HEK293 (cell line): ENCODE measurements around the gene PCSK6.

Source experiments
- CTCF ChIA-PET: fragments of 350-600 bp; formaldehyde crosslinking; extraction: SDS; loops from one replicate; lab custom pipeline; 2021; ENCODE audit warnings: antibody characterized with exemption; lab: Yijun Ruan, JAX
- POLR2A ChIA-PET: fragments of 300-600 bp; formaldehyde crosslinking; extraction: SDS; loops from one replicate; lab custom pipeline; 2020; ENCODE audit warnings: antibody characterized with exemption, inconsistent platforms; lab: Yijun Ruan, JAX
- H3K27ac ChIP-seq: fragments of 200-500 bp; sonication (Bioruptor generic); 2 replicates; pipeline ENCODE4 v1.5.1; 2014; ENCODE audit warnings: low read depth, low read length, control low read depth, inconsistent platforms; ENCODE audit errors: extremely low read depth
- H3K36me3 ChIP-seq, 2 experiments: fragments of 200-500 bp in 1 of 2; sonication (Bioruptor generic) in 1 of 2; 1 replicate in 1 of 2; 2 replicates in 1 of 2; pipeline ENCODE4 v1.5.1; 2014 to 2017; ENCODE audit warnings: inconsistent platforms in 2 of 2, low read length in 2 of 2; ENCODE audit not compliant: control insufficient read depth in 2 of 2, insufficient read depth in 1 of 2
- H3K4me1 ChIP-seq: fragments of 200-500 bp; sonication (Bioruptor generic); 2 replicates; pipeline ENCODE4 v1.5.1; 2014; ENCODE audit warnings: mild to moderate bottlenecking, low read length, inconsistent platforms; ENCODE audit not compliant: control insufficient read depth, insufficient read depth
- H3K4me3 ChIP-seq: 2 replicates; pipeline ENCODE4 v1.5.1; 2011; ENCODE audit warnings: low read depth, mild to moderate bottlenecking, control low read depth, low read length, moderate library complexity
- H3K9me3 ChIP-seq: fragments of 200-500 bp; sonication (Bioruptor generic); 2 replicates; pipeline ENCODE4 v1.5.1; 2014; ENCODE audit warnings: low read depth, low read length, inconsistent platforms; ENCODE audit not compliant: control insufficient read depth, insufficient read depth
- KLF10 ChIP-seq: fragments of 450-650 bp; IDR thresholded peaks from 2 replicates; pipeline ENCODE4 v1.5.1; 2018; ENCODE audit warnings: missing biosample characterization, mild to moderate bottlenecking, missing genetic modification characterization
- KLF7 ChIP-seq: fragments of 450-650 bp; formaldehyde crosslinking; IDR thresholded peaks from 2 replicates; pipeline ENCODE4 v1.5.1; 2016; ENCODE audit warnings: missing biosample characterization, missing genetic modification characterization, borderline replicate concordance
- MYNN ChIP-seq: fragments of 450-650 bp; formaldehyde crosslinking; IDR thresholded peaks from 2 replicates; pipeline ENCODE4 v1.5.1; 2016; ENCODE audit warnings: missing biosample characterization, missing genetic modification characterization, borderline replicate concordance
- REPIN1 ChIP-seq: fragments of 450-650 bp; formaldehyde crosslinking; IDR thresholded peaks from 2 replicates; pipeline ENCODE4 v1.5.1; 2017; ENCODE audit warnings: missing biosample characterization, missing genetic modification characterization, low read depth
- ZFHX2 ChIP-seq: fragments of 450-650 bp; formaldehyde crosslinking; conservative IDR thresholded peaks from 2 replicates; pipeline ENCODE4 v1.5.1; 2016; ENCODE audit warnings: missing biosample characterization, missing genetic modification characterization
- ZFP41 ChIP-seq: fragments of 450-650 bp; formaldehyde crosslinking; IDR thresholded peaks from 2 replicates; pipeline ENCODE4 v1.5.1; 2016; ENCODE audit warnings: missing biosample characterization, missing genetic modification characterization, borderline replicate concordance
- ZNF133 ChIP-seq: fragments of 450-650 bp; formaldehyde crosslinking; IDR thresholded peaks from 2 replicates; pipeline ENCODE4 v1.5.1; 2016; ENCODE audit warnings: missing biosample characterization, missing genetic modification characterization
- ZNF157 ChIP-seq: fragments of 450-650 bp; formaldehyde crosslinking; IDR thresholded peaks from 2 replicates; pipeline ENCODE4 v1.5.1; 2016; ENCODE audit warnings: missing biosample characterization, missing genetic modification characterization
- ZNF174 ChIP-seq: fragments of 450-650 bp; formaldehyde crosslinking; IDR thresholded peaks from 2 replicates; pipeline ENCODE4 v1.5.0; 2017; ENCODE audit warnings: missing biosample characterization, mild to moderate bottlenecking, missing genetic modification characterization
- ZNF23 ChIP-seq: fragments of 450-650 bp; formaldehyde crosslinking; IDR thresholded peaks from 2 replicates; pipeline ENCODE4 v1.5.1; 2016; ENCODE audit warnings: missing biosample characterization, missing genetic modification characterization, borderline replicate concordance
- ZNF311 ChIP-seq: fragments of 450-650 bp; formaldehyde crosslinking; IDR thresholded peaks from 2 replicates; pipeline ENCODE4 v1.5.1; 2017; ENCODE audit warnings: missing biosample characterization, missing genetic modification characterization, borderline replicate concordance
- ZNF449 ChIP-seq: fragments of 450-650 bp; formaldehyde crosslinking; IDR thresholded peaks from 2 replicates; pipeline ENCODE4 v1.5.1; 2017; ENCODE audit warnings: missing biosample characterization, mild to moderate bottlenecking, missing genetic modification characterization, moderate library complexity
- ZNF473 ChIP-seq: fragments of 450-650 bp; formaldehyde crosslinking; IDR thresholded peaks from 2 replicates; pipeline ENCODE4 v1.5.1; 2017; ENCODE audit warnings: missing biosample characterization, missing genetic modification characterization
- ZNF555 ChIP-seq: fragments of 450-650 bp; formaldehyde crosslinking; conservative IDR thresholded peaks from 2 replicates; pipeline ENCODE4 v1.5.1; 2017; ENCODE audit warnings: missing biosample characterization, mild to moderate bottlenecking, missing genetic modification characterization, inconsistent platforms
- ZNF561 ChIP-seq: fragments of 450-650 bp; IDR thresholded peaks from 2 replicates; pipeline ENCODE4 v1.5.1; 2018; ENCODE audit warnings: missing biosample characterization, missing genetic modification characterization, borderline replicate concordance
- ZNF791 ChIP-seq: fragments of 450-650 bp; formaldehyde crosslinking; IDR thresholded peaks from 2 replicates; pipeline ENCODE4 v1.5.1; 2016; ENCODE audit warnings: missing biosample characterization, missing genetic modification characterization
- ZSCAN5A ChIP-seq: fragments of 450-650 bp; formaldehyde crosslinking; IDR thresholded peaks from 2 replicates; pipeline ENCODE4 v1.5.1; 2016; ENCODE audit warnings: missing biosample characterization, missing genetic modification characterization
- TF ChIP-seq, protein P1 (sequence below): fragments of 450-650 bp; formaldehyde crosslinking; IDR thresholded peaks from 2 replicates; pipeline ENCODE4 v1.5.1; 2016; ENCODE audit warnings: missing biosample characterization, missing genetic modification characterization
- TF ChIP-seq, protein P2 (sequence below): fragments of 450-650 bp; formaldehyde crosslinking; IDR thresholded peaks from 2 replicates; pipeline ENCODE4 v1.5.1; 2016; ENCODE audit warnings: missing biosample characterization, missing genetic modification characterization
- TF ChIP-seq, protein P3 (sequence below): fragments of 450-650 bp; IDR thresholded peaks from 2 replicates; pipeline ENCODE4 v1.5.1; 2018; ENCODE audit warnings: missing biosample characterization, missing genetic modification characterization

The PCSK6 gene

GRCh38 chr15:101437209-101437608 is 52.3 kb downstream of the PCSK6 start:
- Histone ChIP-seq H3K27ac (no peak overlapping the region), H3K4me1 (no peaks in the 10 kb centered on the region; the same call in 1 of the 2 replicates), H3K9me3 (no peaks in the 10 kb centered on the region), H3K4me3 (no peak overlapping the region), H3K36me3 (peaks cover 0 to 52% of the 10 kb centered on the region in 2 experiments)
- TF ChIP-seq KLF10 (tag by site-specific recombination): no peak
- no peak for TF ChIP-seq ZNF174
- TF ChIP-seq ZNF473: no peak
- TF ChIP-seq, protein P1, sequence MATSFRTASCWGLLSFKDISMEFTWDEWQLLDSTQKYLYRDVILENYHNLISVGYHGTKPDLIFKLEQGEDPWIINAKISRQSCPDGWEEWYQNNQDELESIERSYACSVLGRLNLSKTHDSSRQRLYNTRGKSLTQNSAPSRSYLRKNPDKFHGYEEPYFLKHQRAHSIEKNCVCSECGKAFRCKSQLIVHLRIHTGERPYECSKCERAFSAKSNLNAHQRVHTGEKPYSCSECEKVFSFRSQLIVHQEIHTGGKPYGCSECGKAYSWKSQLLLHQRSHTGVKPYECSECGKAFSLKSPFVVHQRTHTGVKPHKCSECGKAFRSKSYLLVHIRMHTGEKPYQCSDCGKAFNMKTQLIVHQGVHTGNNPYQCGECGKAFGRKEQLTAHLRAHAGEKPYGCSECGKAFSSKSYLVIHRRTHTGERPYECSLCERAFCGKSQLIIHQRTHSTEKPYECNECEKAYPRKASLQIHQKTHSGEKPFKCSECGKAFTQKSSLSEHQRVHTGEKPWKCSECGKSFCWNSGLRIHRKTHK (tag by site-specific recombination): no peak
- TF ChIP-seq ZNF23 (tag by site-specific recombination): no peak
- no peak for TF ChIP-seq ZNF791
- no peak for TF ChIP-seq ZNF449 (tag by site-specific recombination)
- TF ChIP-seq KLF7 (tag by site-specific recombination): no peak
- no peak for TF ChIP-seq ZNF555 (tag by site-specific recombination)
- no peak for TF ChIP-seq ZNF561 (tag by site-specific recombination)
- TF ChIP-seq, protein P2, sequence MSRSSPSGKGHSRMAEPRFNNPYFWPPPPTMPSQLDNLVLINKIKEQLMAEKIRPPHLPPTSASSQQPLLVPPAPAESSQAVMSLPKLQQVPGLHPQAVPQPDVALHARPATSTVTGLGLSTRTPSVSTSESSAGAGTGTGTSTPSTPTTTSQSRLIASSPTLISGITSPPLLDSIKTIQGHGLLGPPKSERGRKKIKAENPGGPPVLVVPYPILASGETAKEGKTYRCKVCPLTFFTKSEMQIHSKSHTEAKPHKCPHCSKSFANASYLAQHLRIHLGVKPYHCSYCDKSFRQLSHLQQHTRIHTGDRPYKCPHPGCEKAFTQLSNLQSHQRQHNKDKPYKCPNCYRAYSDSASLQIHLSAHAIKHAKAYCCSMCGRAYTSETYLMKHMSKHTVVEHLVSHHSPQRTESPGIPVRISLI (tag by site-specific recombination): no peak
- no peak for TF ChIP-seq ZNF311
- no peak for TF ChIP-seq ZFP41 (tag by site-specific recombination)
- TF ChIP-seq ZFHX2: no peak
- no peak for TF ChIP-seq MYNN
- no peak for TF ChIP-seq ZSCAN5A
- ChIA-PET POLR2A (no interaction called here), CTCF (interaction anchor here (0.7 to 1.0 kb wide), 2 partner anchors 73 to 204 kb away, joined by 3 read pairs; no protein-coding TSS in a partner anchor)

- CTCF ChIA-PET: interaction anchor here (0.6 to 1.0 kb wide), 3 partner anchors 18 to 205 kb away, joined by 3 read pairs; no protein-coding TSS in a partner anchor
- H3K9me3 ChIP-seq: no peaks in the 10 kb centered on the region
- no peak overlapping the region for H3K4me3 ChIP-seq
- no peak for TF ChIP-seq ZNF133
- no peak for TF ChIP-seq ZNF157 (tag by site-specific recombination)
- no peak for TF ChIP-seq REPIN1
- TF ChIP-seq, protein P3, sequence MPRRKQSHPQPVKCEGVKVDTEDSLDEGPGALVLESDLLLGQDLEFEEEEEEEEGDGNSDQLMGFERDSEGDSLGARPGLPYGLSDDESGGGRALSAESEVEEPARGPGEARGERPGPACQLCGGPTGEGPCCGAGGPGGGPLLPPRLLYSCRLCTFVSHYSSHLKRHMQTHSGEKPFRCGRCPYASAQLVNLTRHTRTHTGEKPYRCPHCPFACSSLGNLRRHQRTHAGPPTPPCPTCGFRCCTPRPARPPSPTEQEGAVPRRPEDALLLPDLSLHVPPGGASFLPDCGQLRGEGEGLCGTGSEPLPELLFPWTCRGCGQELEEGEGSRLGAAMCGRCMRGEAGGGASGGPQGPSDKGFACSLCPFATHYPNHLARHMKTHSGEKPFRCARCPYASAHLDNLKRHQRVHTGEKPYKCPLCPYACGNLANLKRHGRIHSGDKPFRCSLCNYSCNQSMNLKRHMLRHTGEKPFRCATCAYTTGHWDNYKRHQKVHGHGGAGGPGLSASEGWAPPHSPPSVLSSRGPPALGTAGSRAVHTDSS (tag by site-specific recombination): no peak
- TF ChIP-seq, all 188 proteins: peak for 0
- Histone ChIP-seq H3K36me3 (peaks cover 0 to 51% of the 10 kb centered on the region in 2 experiments), H3K4me1 (no peaks in the 10 kb centered on the region; the same call in 1 of the 2 replicates), H3K27ac (no peak overlapping the region)
- POLR2A ChIA-PET: interaction anchor here (0.6 kb wide), 1 partner anchor 61 kb away, joined by 3 read pairs; no protein-coding TSS in a partner anchor
Observed at GRCh38 chr15:101436526-101436925, 53.0 kb downstream of the PCSK6 start.
